ENCODE results near the gene POLG2. TPM values are rescaled to one million over a fixed set of nuclear protein-coding genes. Genes with fewer than 3 reads are reported as not detected.

POLG2 gene
- total RNA-seq, 2 donors from 2014 or later: 27.1 to 33.9 TPM

- Histone ChIP-seq H3K9me3 (ENCODE audit: control insufficient read depth, low read length) (no peaks in the 10 kb centered on the region), H3K36me3 (ENCODE audit: control insufficient read depth, insufficient read depth, low read length) (peaks cover 29% of the 10 kb centered on the region), H3K27me3 (ENCODE audit: control insufficient read depth, insufficient read depth, low read length, poor library complexity, severe bottlenecking) (no peaks in the 10 kb centered on the region), H3K27ac (ENCODE audit: low read depth, low read length) (no peak overlapping the region), H3K9ac (ENCODE audit: extremely low read depth, low read length, poor library complexity, severe bottlenecking) (no peak overlapping the region), H3K4me1 (ENCODE audit: control insufficient read depth, insufficient read depth, low read length) (no peaks in the 10 kb centered on the region), H3K4me3 (ENCODE audit: low read length) (no peak overlapping the region)
- H3K27ac Mint-ChIP-seq: no peak overlapping the region
- no peaks in the 10 kb centered on the region for H3K4me1 Mint-ChIP-seq
- H3K4me3 Mint-ChIP-seq: no peak overlapping the region
- H3K36me3 Mint-ChIP-seq (ENCODE audit: low read depth): peaks cover 17% of the 10 kb centered on the region
- no peaks in the 10 kb centered on the region for H3K27me3 Mint-ChIP-seq (ENCODE audit: insufficient read depth)
- H3K9me3 Mint-ChIP-seq: no peaks in the 10 kb centered on the region
- DNase-seq: no peak
- 92% methylated on average over 1 of the region's 1 CpG; no CpG with 5 or more reads in 1 of the 2 experiments for WGBS, 2 experiments (ENCODE audit: insufficient coverage in 1 of 2, insufficient read length in 1 of 2)
- no peak for TF ChIP-seq CTCF (conservative IDR thresholded peaks at IDR 0.05)
Measured at GRCh38 chr17:64477849-64478248, 19.0 kb downstream of the POLG2 start.

- H3K4me3 Mint-ChIP-seq: no peak overlapping the region
- Histone ChIP-seq H3K4me1 (ENCODE audit: control insufficient read depth, insufficient read depth, low read length) (peaks cover 7% of the 10 kb centered on the region), H3K27me3 (ENCODE audit: control insufficient read depth, insufficient read depth, low read length, poor library complexity, severe bottlenecking) (no peaks in the 10 kb centered on the region), H3K4me3 (ENCODE audit: low read length) (no peak overlapping the region), H3K27ac (ENCODE audit: low read depth, low read length) (no peak overlapping the region), H3K9ac (ENCODE audit: extremely low read depth, low read length, poor library complexity, severe bottlenecking) (no peak overlapping the region), H3K36me3 (ENCODE audit: control insufficient read depth, insufficient read depth, low read length) (peaks cover 4% of the 10 kb centered on the region), H3K9me3 (ENCODE audit: control insufficient read depth, low read length) (no peaks in the 10 kb centered on the region)
- 93 to 100% methylated on average over 2 of the region's 2 CpGs for WGBS, 2 experiments (ENCODE audit: insufficient coverage in 1 of 2, insufficient read length in 1 of 2)
- peaks cover 2% of the 10 kb centered on the region for H3K9me3 Mint-ChIP-seq
- H3K27me3 Mint-ChIP-seq (ENCODE audit: insufficient read depth): peaks cover 2% of the 10 kb centered on the region
- no peak for TF ChIP-seq CTCF (conservative IDR thresholded peaks at IDR 0.05)
- H3K4me1 Mint-ChIP-seq: peaks cover 16% of the 10 kb centered on the region
- H3K36me3 Mint-ChIP-seq (ENCODE audit: low read depth): no peaks in the 10 kb centered on the region
- H3K27ac Mint-ChIP-seq: no peak overlapping the region
- DNase-seq: no peak
Measured at GRCh38 chr17:64472564-64472963, 24.3 kb downstream of the POLG2 start.

- no peak for TF ChIP-seq CTCF (conservative IDR thresholded peaks at IDR 0.05)
- no peaks in the 10 kb centered on the region for H3K36me3 Mint-ChIP-seq (ENCODE audit: low read depth)
- 88 to 90% methylated on average over 3 of the region's 3 CpGs for WGBS, 2 experiments (ENCODE audit: insufficient coverage in 1 of 2, insufficient read length in 1 of 2)
Measured at GRCh38 chr17:64471440-64471839, 25.4 kb downstream of the POLG2 start.

More at GRCh38 chr17:64471440-64471839, 25.4 kb downstream of the POLG2 start:
- DNase-seq: peak; percentile 56
- Mint-ChIP-seq H3K9me3 (peaks cover 2% of the 10 kb centered on the region), H3K4me1 (peaks cover 16% of the 10 kb centered on the region), H3K4me3 (no peak overlapping the region), H3K27me3 (ENCODE audit: insufficient read depth) (peaks cover 2% of the 10 kb centered on the region), H3K27ac (no peak overlapping the region)
- Histone ChIP-seq H3K36me3 (ENCODE audit: control insufficient read depth, insufficient read depth, low read length) (no peaks in the 10 kb centered on the region), H3K9me3 (ENCODE audit: control insufficient read depth, low read length) (no peaks in the 10 kb centered on the region), H3K27me3 (ENCODE audit: control insufficient read depth, insufficient read depth, low read length, poor library complexity, severe bottlenecking) (no peaks in the 10 kb centered on the region), H3K27ac (ENCODE audit: low read depth, low read length) (no peak overlapping the region), H3K4me1 (ENCODE audit: control insufficient read depth, insufficient read depth, low read length) (peaks cover 7% of the 10 kb centered on the region), H3K4me3 (ENCODE audit: low read length) (no peak overlapping the region), H3K9ac (ENCODE audit: extremely low read depth, low read length, poor library complexity, severe bottlenecking) (no peak overlapping the region)

Data from endodermal cell (in vitro differentiated cells).